HG03097 (cell line): ENCODE results near the gene CNTNAP2.

Experiments
- ATAC-seq: cut with Tn5 transposase; IDR thresholded peaks from one replicate; pipeline ENCODE4 v1.9.1; 2021; ENCODE audit not compliant: unreplicated experiment, low FRiP score

The CNTNAP2 gene

GRCh38 chr7:146276888-146277287 is 160.3 kb downstream of the CNTNAP2 start:
- no peak for ATAC-seq

GRCh38 chr7:146285418-146285817 is 168.8 kb downstream of the CNTNAP2 start:
- no peak for ATAC-seq

DNA sequence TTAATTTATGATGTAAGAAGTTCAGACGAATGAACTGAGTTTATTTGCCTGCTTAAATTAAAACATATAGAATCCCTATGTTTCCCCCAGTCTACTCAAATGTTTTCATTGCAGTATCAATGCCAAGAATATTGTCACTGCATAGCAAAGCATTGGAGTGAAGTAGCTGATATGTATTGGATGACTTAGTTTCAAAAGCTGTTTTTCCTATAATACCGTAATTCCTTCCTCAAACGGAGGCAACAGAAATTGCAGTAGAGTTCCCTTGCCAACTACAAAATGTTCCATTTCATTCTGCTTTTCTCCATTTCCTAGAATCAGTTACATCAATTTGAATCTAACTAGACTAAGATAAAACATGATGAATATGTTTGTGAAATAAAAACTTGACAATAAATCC is 174.1 kb downstream of the CNTNAP2 start:
- no peak for ATAC-seq

GRCh38 chr7:146291900-146292299 is 175.3 kb downstream of the CNTNAP2 start:
- no peak for ATAC-seq

DNA sequence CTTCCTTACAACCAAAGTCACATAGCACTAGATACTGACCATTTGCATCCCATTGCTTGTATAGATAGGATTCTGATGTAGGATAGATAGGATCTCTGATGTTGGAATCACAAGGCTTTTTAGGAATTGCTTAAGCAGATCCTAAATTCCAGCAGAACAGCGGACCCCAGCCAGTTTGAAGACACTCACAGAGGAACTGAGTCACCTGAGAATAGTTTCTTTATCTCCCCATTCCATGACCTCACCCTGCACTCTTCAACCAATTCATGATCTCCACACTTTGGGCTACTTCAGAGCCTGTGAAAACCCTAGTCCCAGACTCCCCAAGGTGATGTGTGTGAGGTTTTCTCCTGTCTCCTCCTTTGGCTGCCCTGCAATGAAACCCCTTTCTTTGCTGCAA is 179.4 kb downstream of the CNTNAP2 start:
- no peak for ATAC-seq

DNA sequence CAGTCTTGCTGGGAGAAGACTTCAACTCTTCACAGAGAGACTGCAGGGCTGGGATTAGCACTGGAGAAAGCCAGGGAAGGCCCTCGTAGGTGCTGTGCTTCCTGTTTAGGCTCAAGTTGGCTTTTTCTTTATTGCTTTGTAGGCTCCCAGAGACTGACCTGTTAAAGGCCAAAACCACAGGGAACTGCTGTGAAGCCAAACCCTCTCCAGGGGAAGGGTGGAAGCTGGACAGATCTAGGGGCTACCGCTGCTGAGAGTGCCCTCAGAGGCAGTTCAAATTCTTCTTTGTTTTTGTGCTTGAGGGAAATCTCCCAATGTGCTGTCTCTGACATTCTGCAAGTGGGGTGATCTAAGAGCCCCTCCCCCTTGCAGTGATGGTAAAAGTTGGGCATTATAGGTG is 198.4 kb downstream of the CNTNAP2 start:
- no peak for ATAC-seq

- no peak for ATAC-seq
These were observed 203.0 kb downstream of the CNTNAP2 start for GRCh38 chr7:146319629-146320028.

DNA sequence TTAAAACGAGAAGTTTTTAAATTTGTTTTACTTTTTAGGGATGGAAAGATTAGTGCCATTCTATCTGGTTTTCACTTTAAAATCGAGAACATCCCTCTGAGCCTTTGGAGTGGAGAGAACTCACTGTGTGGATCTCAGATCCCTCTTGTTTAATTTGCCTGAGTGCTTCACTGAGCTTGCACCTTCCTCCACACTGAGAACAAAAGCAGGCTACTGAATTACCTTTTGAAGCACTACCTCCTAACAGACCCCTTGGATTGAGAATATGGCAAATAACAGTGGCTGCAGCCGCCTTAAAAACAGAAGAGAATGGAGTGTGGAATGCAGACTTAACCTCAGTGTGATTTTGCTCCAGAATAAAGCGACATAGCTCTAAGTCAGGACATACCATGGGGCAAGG is 204.7 kb downstream of the CNTNAP2 start:
- ATAC-seq: no peak

DNA sequence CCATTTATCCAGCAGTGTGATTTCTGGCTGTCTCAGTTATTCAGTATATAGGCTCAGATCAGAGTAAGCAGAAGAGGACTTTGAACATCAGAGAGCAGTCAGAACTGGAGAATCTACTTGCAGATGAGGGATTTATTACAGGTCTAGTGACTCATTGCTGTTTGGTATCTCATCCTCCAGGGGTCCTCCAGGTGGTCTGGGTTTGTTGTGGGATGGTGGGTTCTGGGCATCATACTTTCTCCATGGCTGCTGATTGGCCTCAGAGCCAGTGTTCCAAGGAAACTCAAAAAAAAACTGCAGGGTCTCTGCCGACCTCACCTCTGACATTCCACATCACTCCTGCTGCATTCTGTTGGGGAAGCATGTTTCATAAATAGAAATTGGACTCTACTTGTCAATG is 214.8 kb downstream of the CNTNAP2 start:
- no peak for ATAC-seq

DNA sequence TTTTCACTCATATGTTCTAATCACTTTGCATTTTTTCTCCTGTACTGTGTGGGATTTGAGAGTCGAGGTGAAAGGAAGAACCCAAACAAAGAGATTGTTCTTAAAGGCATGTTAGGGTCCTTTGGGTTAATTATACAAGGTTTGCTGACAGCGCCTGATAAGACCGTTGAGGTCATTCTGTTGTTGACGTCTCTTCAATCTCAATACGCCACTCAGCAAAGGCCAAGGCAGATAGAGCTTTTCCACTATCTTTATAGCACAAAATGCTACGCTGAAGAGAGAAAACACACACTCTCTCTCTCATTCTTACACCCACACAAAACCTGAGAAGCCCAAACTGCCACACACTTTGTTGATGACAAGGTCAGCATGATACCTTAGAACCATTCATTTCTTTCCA is 228.7 kb downstream of the CNTNAP2 start:
- no peak for ATAC-seq

DNA sequence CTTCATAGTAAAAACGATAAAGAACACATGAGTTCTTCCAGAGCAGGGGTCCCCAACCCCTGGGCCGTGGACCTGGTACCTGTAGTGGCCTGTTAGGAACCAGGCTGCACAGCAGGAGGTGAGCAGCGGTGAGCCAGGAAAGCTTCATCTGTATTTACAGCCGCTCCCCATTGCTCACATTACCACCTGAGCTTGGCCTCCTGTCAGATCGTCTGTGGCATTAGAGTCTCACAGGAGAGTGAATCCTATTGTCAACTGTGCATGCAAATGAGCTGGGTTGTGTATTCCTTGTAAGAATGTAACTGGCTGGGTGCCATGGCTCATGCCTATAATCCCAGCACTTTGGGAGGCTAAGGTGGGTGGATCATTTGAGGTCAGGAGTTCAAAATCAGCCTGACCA is 229.5 kb downstream of the CNTNAP2 start:
- no peak for ATAC-seq

GRCh38 chr7:146355216-146355615 is 238.6 kb downstream of the CNTNAP2 start:
- no peak for ATAC-seq

GRCh38 chr7:146359176-146359575 is 242.6 kb downstream of the CNTNAP2 start:
- no peak for ATAC-seq

DNA sequence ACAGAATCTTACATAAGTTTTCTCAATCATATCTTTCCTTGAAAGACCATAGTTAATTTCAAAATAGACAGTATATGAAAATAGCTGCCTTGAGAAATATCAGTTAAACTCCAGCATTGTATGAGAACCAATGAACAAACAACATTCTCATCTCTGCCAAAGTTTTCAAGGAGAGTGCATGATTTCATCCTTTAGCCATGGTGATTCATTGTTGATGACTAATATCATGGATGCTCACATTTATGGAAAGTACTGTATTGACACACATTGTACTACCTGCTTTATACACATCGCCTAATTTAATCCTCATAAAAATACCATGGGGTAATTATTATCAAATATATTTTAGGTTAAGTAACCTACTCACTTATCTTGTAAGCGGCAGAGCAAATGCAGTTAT is 250.3 kb downstream of the CNTNAP2 start:
- ATAC-seq: no peak

- no peak for ATAC-seq
These were observed 253.6 kb downstream of the CNTNAP2 start for GRCh38 chr7:146370171-146370570.

DNA sequence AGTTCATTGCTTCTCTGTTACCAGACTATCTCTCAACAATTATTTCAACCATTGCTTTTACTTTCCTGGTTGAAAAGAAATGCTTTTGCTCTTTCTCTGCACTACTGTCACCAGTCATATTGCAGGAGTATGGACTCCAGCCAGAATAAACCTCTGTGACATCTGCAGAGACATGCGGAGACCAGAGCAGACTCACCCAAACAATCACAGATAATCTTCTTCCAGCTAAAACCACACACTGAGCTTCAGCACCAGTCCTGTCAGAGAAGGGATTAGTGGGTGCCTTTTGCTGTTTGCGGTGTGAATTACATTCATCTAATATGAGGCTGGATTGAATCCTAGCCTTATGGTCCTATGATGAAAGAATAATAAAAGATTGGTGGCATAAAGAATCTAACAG is 258.6 kb downstream of the CNTNAP2 start:
- no peak for ATAC-seq

- no peak for ATAC-seq
These were observed 261.6 kb downstream of the CNTNAP2 start for GRCh38 chr7:146378196-146378595.

DNA sequence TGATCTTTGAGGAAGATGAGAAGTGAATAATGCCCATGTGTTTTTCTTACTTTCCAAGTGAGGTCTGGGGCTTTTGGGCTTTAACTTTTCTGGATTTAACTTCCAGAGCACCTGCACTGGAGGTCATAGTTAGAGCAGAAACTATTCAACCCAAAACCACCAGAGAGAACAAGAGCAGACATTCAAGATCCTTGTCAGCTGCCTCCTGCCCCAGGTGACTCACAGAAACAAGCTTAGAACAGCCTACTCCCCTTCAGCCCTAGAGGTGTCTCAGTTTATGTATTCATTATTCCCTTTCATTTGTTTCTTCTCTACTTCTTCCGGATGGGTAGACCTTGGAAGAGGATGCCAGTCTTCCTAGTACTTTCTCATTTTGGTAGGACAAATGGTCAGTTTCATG is 270.5 kb downstream of the CNTNAP2 start:
- no peak for ATAC-seq

DNA sequence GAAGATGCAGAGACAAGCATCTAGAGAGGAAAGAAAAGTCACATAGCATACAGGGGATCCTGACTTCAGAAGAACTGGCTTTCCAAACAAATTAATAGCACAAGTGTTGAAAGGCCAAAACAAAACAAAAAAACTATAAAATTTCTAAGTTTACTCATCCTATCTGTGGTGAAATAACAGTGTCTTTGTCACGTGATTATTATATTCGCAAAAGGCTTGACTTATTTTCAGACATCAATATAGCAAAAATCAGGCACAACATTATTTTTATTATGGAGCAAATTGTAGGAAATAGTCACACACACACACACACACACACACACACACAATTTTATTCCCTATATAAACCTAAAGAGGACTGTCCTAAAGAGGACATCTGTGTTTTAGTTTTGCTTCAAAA is 272.3 kb downstream of the CNTNAP2 start:
- no peak for ATAC-seq

- ATAC-seq: no peak
These were observed 276.7 kb downstream of the CNTNAP2 start for GRCh38 chr7:146393346-146393745.

- no peak for ATAC-seq
These were observed 280.5 kb downstream of the CNTNAP2 start for GRCh38 chr7:146397141-146397540.

DNA sequence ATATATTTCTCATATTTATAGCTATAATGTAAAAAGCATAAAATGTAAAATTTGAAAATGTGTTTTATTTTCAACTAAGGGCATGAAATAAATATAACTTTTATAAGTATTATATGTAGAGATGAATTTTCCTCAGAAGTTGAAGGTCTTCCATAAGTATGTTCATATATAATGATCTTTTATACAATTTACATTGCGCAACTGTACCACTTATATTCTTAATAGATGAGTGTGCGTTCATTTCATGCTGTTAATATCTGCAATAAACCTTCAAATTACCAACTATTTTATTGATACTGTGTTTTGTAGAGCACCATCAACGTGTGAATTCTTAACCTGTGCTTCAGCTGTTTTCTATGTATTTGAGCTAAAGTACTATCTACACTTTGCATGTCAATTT is 285.3 kb downstream of the CNTNAP2 start:
- no peak for ATAC-seq

- no peak for ATAC-seq
These were observed 289.1 kb downstream of the CNTNAP2 start for GRCh38 chr7:146405737-146406136.

- no peak for ATAC-seq
These were observed 295.4 kb downstream of the CNTNAP2 start for GRCh38 chr7:146411975-146412374.
